ENCODE measurements around the gene MAPK8IP3. TPM values are rescaled to one million over a fixed set of nuclear protein-coding genes. Genes with fewer than 3 reads are reported as not detected.

The MAPK8IP3 gene
- total RNA-seq, 6 experiments from 2014 or later = 34.3 to 39.9 (median 37.1) TPM

GRCh38 chr16:1781758-1782407 is 75.9 kb downstream of the MAPK8IP3 start:
- H3K27me3 Mint-ChIP-seq (ENCODE audit: insufficient read depth) = peaks cover 24% of the 10 kb centered on the region
- H3K9me3 Mint-ChIP-seq = no peaks in the 10 kb centered on the region
- no peaks in the 10 kb centered on the region for H3K36me3 Mint-ChIP-seq (ENCODE audit: low read depth)
- TF ChIP-seq CTCF (IDR thresholded peaks at IDR 0.05) = peak; percentile 39
- peak overlapping the region; percentile 74 for H3K27ac Mint-ChIP-seq
- H3K4me3 Mint-ChIP-seq = peak overlapping the region; percentile 90
- peaks cover 23% of the 10 kb centered on the region for H3K4me1 Mint-ChIP-seq (ENCODE audit: low read depth)
- no peak for DNase-seq

- peaks cover 23% of the 10 kb centered on the region for H3K4me1 Mint-ChIP-seq (ENCODE audit: low read depth)
- TF ChIP-seq CTCF (IDR thresholded peaks at IDR 0.05) = no peak
- no peaks in the 10 kb centered on the region for H3K36me3 Mint-ChIP-seq (ENCODE audit: low read depth)
Observed at GRCh38 chr16:1782408-1783264, 76.6 kb downstream of the MAPK8IP3 start, which contains the start of the genes NUBP2 and SPSB3. TSS of gene NUBP2 (plus strand) at chr16:1782960. CDS start at chr16:1783021, 61 bp downstream. TSS of gene SPSB3 (minus strand) at chr16:1782571. CDS start at chr16:1781483, 1,088 bp downstream.

GRCh38 chr16:1784977-1785845 is 79.2 kb downstream of the MAPK8IP3 start:
- peaks cover 4% of the 10 kb centered on the region; the same call in 1 of the 2 replicates for H3K36me3 Mint-ChIP-seq (ENCODE audit: low read depth)
- H3K9me3 Mint-ChIP-seq = no peaks in the 10 kb centered on the region
- H3K27ac Mint-ChIP-seq = no peak overlapping the region
- peaks cover 22% of the 10 kb centered on the region for H3K4me1 Mint-ChIP-seq (ENCODE audit: low read depth)
- TF ChIP-seq CTCF (IDR thresholded peaks at IDR 0.05) = no peak
- no peak for DNase-seq
- H3K27me3 Mint-ChIP-seq (ENCODE audit: insufficient read depth) = peaks cover 15% of the 10 kb centered on the region
- H3K4me3 Mint-ChIP-seq = no peak overlapping the region

More at GRCh38 chr16:1782408-1783264, 76.6 kb downstream of the MAPK8IP3 start, which contains the start of the genes NUBP2 and SPSB3:
- Mint-ChIP-seq H3K4me3 (peak within 1 kb of the TSS; percentile 94), H3K9me3 (no peaks in the 10 kb centered on the region), H3K27me3 (ENCODE audit: insufficient read depth) (peaks cover 26% of the 10 kb centered on the region), H3K27ac (peak within 1 kb of the TSS; percentile 77)
- DNase-seq = peak; percentile 100

- Mint-ChIP-seq H3K4me1 (ENCODE audit: low read depth) (peaks cover 16% of the 10 kb centered on the region), H3K27me3 (ENCODE audit: insufficient read depth) (peaks cover 15% of the 10 kb centered on the region), H3K4me3 (no peak overlapping the region), H3K9me3 (no peaks in the 10 kb centered on the region), H3K27ac (no peak overlapping the region), H3K36me3 (ENCODE audit: low read depth) (peaks cover 4% of the 10 kb centered on the region; the same call in 1 of the 2 replicates)
- no peak for DNase-seq
- no peak for TF ChIP-seq CTCF (IDR thresholded peaks at IDR 0.05)
Observed at GRCh38 chr16:1785846-1786170, 79.8 kb downstream of the MAPK8IP3 start.

Data from HFFc6 (cell line).